ENCODE data around the gene ZNF77. TPM values are rescaled to one million over a fixed set of nuclear protein-coding genes. Genes with fewer than 3 reads are reported as not detected.

The ZNF77 gene
- total RNA-seq, 2 donors from 2014 or later: 1.7 to 4.2 TPM

DNA sequence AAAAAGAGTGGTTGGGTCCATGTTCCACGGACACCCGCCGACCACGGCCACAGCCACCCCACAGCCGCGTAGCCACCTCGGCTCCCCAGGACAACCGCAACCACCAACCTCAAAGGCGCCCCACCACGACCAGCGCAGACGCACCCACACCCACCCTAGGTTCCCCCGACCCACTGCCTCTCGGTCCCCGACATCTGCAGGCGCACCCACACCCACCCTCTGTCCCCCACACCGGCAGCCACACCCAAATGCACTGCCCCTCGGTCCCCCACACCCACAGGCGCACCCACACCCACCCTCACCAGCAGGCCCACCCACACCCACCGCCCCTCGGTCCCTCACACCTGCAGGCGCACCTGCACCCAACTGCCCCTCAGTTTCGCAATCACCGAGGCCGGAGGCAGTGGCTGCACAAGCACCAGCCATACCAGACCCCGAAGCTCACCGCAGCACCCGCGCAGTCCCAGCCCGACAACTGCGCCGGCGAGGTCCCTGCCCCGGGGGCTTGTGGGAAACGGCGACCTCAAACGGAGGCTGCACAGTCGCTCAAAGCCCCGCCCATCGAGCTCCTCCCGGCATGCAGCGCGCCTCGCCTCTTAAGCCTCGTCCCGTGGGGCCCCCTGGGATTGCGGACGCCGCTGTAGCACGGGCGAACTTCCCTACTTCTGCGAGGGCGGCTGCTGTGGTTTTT, 18.3 kb downstream of the ZNF77 start:
- H3K4me1 ChIP-seq: peaks cover 0 to 3% of the 10 kb centered on the region in 2 donors
- no peak overlapping the region for H3K27ac ChIP-seq
- H3K4me3 ChIP-seq: no peak overlapping the region
- no peaks in the 10 kb centered on the region for H3K27me3 ChIP-seq
- DNase-seq (ENCODE audit: low spot score): no peak
- TF ChIP-seq, protein P1, sequence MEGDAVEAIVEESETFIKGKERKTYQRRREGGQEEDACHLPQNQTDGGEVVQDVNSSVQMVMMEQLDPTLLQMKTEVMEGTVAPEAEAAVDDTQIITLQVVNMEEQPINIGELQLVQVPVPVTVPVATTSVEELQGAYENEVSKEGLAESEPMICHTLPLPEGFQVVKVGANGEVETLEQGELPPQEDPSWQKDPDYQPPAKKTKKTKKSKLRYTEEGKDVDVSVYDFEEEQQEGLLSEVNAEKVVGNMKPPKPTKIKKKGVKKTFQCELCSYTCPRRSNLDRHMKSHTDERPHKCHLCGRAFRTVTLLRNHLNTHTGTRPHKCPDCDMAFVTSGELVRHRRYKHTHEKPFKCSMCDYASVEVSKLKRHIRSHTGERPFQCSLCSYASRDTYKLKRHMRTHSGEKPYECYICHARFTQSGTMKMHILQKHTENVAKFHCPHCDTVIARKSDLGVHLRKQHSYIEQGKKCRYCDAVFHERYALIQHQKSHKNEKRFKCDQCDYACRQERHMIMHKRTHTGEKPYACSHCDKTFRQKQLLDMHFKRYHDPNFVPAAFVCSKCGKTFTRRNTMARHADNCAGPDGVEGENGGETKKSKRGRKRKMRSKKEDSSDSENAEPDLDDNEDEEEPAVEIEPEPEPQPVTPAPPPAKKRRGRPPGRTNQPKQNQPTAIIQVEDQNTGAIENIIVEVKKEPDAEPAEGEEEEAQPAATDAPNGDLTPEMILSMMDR (IDR thresholded peaks at IDR 0.05): no peak
- no peaks in the 10 kb centered on the region for H3K36me3 ChIP-seq
- H3K9me3 ChIP-seq: peaks cover 0 to 8% of the 10 kb centered on the region in 2 donors

DNA sequence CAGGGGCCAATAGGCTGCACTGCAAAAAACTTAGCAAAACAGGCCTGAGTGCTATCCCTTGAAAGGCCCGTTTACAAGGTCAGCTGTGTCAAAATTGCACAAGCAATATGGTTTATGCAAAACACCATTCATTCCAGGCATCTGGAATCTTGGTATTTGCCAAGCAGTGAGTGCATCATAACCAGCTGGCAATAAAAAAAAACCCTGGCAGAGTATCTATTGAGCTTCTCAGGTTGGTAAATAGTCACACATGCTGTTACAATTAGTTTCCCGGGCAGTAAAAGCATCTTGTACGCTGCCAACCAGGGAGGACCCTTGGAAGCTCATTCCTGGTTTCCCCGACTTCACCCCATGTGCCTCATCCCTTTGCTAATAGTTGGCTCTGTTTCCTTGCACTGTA, 21.3 kb downstream of the ZNF77 start:
- TF ChIP-seq, protein P1 (IDR thresholded peaks at IDR 0.05): no peak
- no peak overlapping the region for H3K27ac ChIP-seq
- H3K36me3 ChIP-seq: peaks cover 4% of the 10 kb centered on the region
- no peak for DNase-seq (ENCODE audit: low spot score)
- H3K4me1 ChIP-seq: peaks cover 0 to 3% of the 10 kb centered on the region in 2 donors
- no peak overlapping the region for H3K4me3 ChIP-seq
- no peaks in the 10 kb centered on the region for H3K27me3 ChIP-seq
- H3K9me3 ChIP-seq: no peaks in the 10 kb centered on the region

DNA sequence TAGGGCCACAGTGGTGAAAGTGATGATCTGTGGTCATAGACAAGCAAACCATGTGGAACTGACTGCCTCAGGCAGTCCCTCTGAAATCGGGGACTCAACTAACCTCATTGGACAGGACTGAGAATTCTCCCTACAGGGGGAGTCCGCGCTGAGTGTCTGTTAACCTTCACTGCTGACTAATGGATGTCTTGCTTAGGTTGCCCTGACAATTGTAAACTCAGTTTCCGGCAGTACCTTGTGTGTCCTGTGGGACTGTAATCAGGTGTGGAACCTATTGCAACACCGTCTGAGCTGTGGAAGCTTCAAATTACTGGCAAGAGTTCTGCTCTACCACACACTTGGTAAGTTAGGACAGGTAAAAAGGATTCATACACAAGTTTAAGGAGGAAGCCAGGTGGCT, 21.8 kb downstream of the ZNF77 start:
- Histone ChIP-seq H3K27ac (no peak overlapping the region), H3K36me3 (peaks cover 9% of the 10 kb centered on the region), H3K4me1 (peaks cover 0 to 3% of the 10 kb centered on the region in 2 donors), H3K27me3 (no peaks in the 10 kb centered on the region), H3K9me3 (no peaks in the 10 kb centered on the region), H3K4me3 (no peak overlapping the region)
- DNase-seq (ENCODE audit: low spot score): no peak
- TF ChIP-seq, protein P1 (IDR thresholded peaks at IDR 0.05): no peak

DNA sequence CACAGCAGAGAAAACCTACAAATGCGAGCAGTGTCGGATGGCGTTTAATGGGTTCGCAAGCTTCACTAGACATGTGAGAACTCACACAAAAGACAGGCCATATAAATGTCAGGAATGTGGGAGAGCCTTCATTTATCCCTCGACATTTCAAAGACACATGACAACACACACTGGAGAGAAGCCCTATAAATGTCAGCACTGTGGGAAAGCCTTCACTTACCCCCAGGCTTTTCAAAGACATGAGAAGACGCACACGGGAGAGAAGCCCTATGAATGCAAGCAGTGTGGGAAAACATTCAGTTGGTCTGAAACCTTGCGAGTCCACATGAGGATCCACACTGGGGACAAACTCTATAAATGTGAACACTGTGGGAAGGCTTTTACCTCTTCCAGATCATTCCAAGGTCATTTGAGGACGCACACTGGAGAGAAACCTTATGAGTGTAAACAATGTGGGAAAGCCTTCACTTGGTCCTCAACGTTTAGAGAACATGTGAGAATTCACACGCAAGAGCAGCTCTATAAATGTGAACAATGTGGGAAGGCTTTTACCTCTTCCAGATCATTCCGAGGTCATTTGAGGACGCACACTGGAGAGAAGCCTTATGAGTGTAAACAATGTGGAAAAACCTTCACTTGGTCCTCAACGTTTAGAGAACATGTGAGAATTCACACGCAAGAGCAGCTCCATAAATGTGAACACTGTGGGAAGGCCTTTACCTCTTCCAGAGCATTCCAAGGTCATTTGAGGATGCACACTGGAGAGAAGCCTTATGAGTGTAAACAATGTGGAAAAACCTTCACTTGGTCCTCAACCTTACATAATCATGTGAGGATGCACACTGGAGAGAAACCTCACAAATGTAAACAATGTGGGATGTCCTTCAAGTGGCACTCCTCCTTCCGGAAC, 27.2 kb downstream of the ZNF77 start:
- Histone ChIP-seq H3K27me3 (no peaks in the 10 kb centered on the region), H3K4me1 (no peaks in the 10 kb centered on the region), H3K27ac (no peak overlapping the region), H3K36me3 (peaks cover 27% of the 10 kb centered on the region), H3K9me3 (peaks cover 9 to 10% of the 10 kb centered on the region in 2 donors), H3K4me3 (no peak overlapping the region)
- TF ChIP-seq, protein P1 (IDR thresholded peaks at IDR 0.05): no peak
- DNase-seq (ENCODE audit: low spot score): no peak

DNA sequence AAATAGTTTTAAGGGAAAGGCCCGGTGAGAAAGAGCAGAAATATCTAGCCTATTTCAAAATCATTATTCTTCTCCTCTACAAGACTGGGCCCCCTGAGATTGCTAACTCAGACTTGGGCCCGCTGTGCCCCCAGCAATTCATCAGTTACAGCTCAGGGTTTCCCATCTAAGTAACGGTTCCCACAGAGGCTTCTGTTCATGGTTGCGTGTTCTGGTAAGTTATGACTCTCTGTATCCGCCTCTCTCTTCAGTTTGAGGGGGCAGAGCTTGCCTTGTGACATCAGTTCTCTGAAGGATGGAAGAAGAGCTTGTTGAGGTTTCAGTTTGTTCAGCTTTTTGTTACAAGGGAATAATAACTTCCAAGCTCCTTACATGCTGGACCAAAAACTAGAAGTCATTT, 32.5 kb downstream of the ZNF77 start:
- peaks cover 5 to 6% of the 10 kb centered on the region in 2 donors for H3K9me3 ChIP-seq
- H3K4me1 ChIP-seq: no peaks in the 10 kb centered on the region
- no peak overlapping the region for H3K27ac ChIP-seq
- no peak overlapping the region for H3K4me3 ChIP-seq
- H3K36me3 ChIP-seq: peaks cover 11% of the 10 kb centered on the region
- no peak for DNase-seq (ENCODE audit: low spot score)
- TF ChIP-seq, protein P1 (IDR thresholded peaks at IDR 0.05): no peak
- no peaks in the 10 kb centered on the region for H3K27me3 ChIP-seq
